Stimulated activated naive CD8-positive, alpha-beta T cell treated with anti-CD3 and anti-CD28 coated beads, Interleukin-15, amount 100 ng/mL, for 72 hours (primary cell): ENCODE measurements around the gene CCK.

Experiments
- ATAC-seq: fragments of 150-1000 bp; cut with Tn5 transposase; 2 replicates; pipeline ENCODE4 v1.10.0; 2021; ENCODE audit warnings: mild to moderate bottlenecking, moderate library complexity
- DNase-seq, 2 donors: peaks; one replicate each; pipeline ENCODE4 v3.0.0; 2021 to 2022
- H3K27ac Mint-ChIP-seq, 2 donors: one replicate each; pipeline ENCODE4 v1.8.0; 2022; ENCODE audit warnings: mild to moderate bottlenecking in 2 of 2, mixed read lengths in 2 of 2, moderate library complexity in 2 of 2
- H3K27me3 Mint-ChIP-seq: one replicate; pipeline ENCODE4 v1.8.0; 2022; ENCODE audit warnings: mixed read lengths
- H3K4me1 Mint-ChIP-seq: one replicate; pipeline ENCODE4 v1.8.0; 2022; ENCODE audit warnings: mild to moderate bottlenecking, mixed read lengths
- H3K4me3 Mint-ChIP-seq, 2 donors: one replicate each; pipeline ENCODE4 v1.8.0; 2022; ENCODE audit warnings: mild to moderate bottlenecking in 2 of 2, mixed read lengths in 2 of 2, moderate library complexity in 1 of 2
- H3K9me3 Mint-ChIP-seq, 2 donors: one replicate each; pipeline ENCODE4 v1.8.0; 2022; ENCODE audit warnings: mixed read lengths in 2 of 2

CCK gene

DNA sequence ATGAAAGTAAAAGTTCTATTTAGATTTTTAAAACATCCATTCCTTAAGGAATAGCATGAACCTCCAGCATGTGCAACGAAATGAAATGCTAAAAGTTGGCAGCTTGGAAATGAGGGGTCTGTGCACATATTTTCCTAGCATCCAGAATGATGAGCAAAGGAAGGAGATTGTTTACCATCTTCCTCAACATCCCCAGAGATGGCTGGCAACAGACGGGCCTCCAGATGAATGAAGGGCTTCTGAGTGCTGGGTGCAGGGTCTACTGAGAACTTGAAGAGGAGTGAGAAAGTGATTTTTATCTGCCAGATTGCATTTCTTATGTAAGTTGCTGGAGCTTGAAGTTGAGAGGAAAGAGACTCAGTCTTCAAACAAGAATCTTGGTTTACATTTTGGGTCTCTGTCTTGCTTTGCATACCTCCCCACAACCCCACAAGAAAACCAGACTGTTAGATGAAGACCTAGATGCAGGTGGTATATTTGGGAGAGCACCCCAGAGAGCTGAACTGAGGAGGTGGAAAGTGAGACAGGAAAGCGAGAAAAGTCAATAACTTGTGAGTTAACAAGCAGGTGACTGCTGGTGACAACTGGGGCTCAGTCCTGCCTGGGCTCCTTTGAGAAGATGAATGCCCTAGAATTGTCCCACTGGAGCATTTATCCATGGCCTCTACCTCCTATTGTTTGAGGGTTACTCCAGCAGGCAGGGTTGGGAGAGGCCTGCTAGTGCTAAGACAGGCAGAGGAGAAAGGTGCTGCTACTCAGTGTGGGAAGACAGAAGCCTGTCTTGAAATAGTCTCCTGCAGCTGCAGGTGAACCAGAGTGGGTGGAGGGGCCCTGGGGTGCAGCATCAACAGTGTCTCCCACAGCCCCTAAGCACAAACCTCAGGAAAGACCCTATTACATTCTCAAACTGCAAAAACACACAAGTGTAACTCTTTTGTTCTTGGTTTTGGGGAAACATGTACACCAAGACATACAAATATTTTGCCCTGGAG, 10.5 kb upstream of the CCK start:
- ATAC-seq (no peak), DNase-seq (no peak)
- Mint-ChIP-seq H3K9me3 (peaks cover 33 to 41% of the 10 kb centered on the region in 2 donors), H3K27ac (no peak overlapping the region), H3K27me3 (no peaks in the 10 kb centered on the region), H3K4me3 (no peak overlapping the region), H3K4me1 (peaks cover 8% of the 10 kb centered on the region)

DNA sequence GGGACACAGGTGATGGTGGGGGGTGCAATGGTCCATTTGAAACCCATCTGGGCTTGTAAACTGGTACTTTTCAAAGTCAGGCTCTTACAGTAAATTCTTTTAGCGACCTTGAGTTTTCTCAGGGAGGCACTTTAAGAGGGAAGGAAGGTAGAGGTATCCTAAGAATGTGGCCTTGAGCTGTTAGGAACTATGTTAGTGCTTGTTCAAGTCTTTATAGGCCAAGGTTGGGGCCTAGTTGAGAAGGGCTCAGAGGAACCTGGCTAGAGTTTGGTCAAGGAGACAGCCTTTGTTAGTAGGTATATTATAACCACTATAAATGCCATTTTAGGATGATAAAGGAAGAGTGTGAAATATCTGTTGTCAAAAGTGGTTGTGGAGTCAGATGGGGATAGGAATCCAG, 9.2 kb upstream of the CCK start:
- no peaks in the 10 kb centered on the region for H3K27me3 Mint-ChIP-seq
- DNase-seq (no peak), ATAC-seq (no peak)
- H3K27ac Mint-ChIP-seq: no peak overlapping the region
- peaks cover 32 to 33% of the 10 kb centered on the region in 2 donors for H3K9me3 Mint-ChIP-seq
- H3K4me3 Mint-ChIP-seq: no peak overlapping the region
- H3K4me1 Mint-ChIP-seq: peaks cover 8% of the 10 kb centered on the region

DNA sequence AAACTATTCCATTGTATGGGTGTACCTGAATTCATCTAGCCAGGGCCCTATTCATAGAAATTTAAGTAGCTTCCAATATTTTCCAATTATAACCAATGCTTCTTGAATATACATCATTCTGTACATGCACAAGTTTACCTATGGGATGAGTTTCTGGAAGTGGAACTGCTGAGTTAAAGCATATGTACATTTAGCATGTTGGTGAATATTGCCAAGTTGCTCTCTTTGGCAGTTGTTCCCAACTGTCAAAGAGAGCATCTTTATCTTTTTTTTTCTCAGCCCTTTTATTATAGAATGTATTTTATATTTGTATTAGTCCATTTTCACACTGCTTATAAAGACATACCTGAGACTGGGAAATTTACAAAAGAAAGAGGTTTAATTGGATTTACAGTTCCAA, 8.3 kb upstream of the CCK start:
- H3K27me3 Mint-ChIP-seq: peaks cover 6% of the 10 kb centered on the region
- peaks cover 8% of the 10 kb centered on the region for H3K4me1 Mint-ChIP-seq
- H3K4me3 Mint-ChIP-seq: no peak overlapping the region
- H3K27ac Mint-ChIP-seq: no peak overlapping the region
- DNase-seq (no peak), ATAC-seq (no peak)
- H3K9me3 Mint-ChIP-seq: peaks cover 23% of the 10 kb centered on the region in 2 donors

DNA sequence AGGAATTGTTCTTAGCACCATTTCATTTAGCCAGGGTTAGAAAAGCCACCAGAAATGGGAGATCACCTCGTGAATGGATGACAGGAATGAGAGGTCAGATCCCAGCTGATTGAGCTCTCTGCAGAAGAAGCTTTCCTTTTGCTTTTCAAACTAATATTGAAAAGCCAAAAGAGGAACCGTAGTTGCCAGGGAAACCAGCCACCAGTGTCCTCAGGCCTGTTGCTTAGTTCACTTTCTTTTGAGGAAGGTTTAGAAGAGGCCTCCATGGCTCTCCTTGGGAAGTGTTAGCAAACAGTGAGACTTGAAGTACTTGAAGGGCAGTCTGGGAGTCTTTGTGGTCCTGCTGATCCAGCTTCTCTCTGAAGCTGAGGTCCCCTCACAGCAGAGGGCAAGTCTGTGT, 7.4 kb upstream of the CCK start:
- peaks cover 11% of the 10 kb centered on the region for H3K27me3 Mint-ChIP-seq
- no peak overlapping the region for H3K27ac Mint-ChIP-seq
- H3K9me3 Mint-ChIP-seq: peaks cover 17% of the 10 kb centered on the region in 2 donors
- ATAC-seq (no peak), DNase-seq (no peak)
- H3K4me1 Mint-ChIP-seq: peaks cover 8% of the 10 kb centered on the region
- no peak overlapping the region for H3K4me3 Mint-ChIP-seq

DNA sequence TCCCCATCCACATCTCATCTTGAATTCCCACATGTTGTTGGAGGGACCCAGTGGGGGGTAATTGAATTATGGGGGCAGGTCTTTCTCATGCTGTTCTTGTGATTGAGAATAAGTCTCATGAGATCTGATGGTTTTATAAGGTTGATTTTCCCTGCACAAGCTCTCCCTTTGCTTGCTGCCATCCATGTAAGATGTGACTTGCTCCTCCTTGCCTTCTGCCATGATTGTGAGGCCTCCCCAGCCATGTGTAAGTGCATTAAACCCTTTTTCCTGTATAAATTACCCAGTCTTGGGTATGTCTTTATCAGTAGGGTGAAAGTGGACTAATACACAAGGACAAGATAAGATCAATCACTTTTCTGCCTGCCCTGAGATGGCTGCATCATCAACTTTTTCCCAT, 5.8 kb upstream of the CCK start:
- DNase-seq (no peak), ATAC-seq (no peak)
- Mint-ChIP-seq H3K4me3 (no peak overlapping the region), H3K27me3 (peaks cover 26% of the 10 kb centered on the region), H3K9me3 (peaks cover 15 to 17% of the 10 kb centered on the region in 2 donors), H3K27ac (no peak overlapping the region), H3K4me1 (peaks cover 7% of the 10 kb centered on the region)

DNA sequence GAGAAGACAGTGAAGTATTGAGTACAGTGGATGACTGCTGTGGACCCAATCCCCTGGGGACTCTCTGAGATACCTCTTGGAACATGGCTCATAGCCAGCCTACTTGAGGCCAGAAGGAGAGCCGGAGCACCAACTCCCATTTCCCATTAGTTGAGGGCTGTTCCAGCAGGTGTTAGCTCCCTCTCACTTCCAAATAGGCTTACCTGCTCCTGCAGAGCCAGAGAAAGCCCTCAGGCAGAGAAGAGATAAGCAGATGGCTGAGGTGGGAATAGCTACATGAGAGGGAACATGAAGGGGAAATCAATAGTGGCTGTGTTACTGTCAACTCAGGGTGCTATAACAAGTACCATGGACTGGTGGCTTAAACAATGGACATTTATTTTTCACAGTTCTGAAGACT, 4.6 kb upstream of the CCK start:
- Mint-ChIP-seq H3K4me1 (peaks cover 2% of the 10 kb centered on the region), H3K4me3 (no peak overlapping the region), H3K9me3 (peaks cover 15 to 17% of the 10 kb centered on the region in 2 donors), H3K27me3 (peaks cover 37% of the 10 kb centered on the region), H3K27ac (no peak overlapping the region)
- DNase-seq: no peak
- ATAC-seq: no peak

DNA sequence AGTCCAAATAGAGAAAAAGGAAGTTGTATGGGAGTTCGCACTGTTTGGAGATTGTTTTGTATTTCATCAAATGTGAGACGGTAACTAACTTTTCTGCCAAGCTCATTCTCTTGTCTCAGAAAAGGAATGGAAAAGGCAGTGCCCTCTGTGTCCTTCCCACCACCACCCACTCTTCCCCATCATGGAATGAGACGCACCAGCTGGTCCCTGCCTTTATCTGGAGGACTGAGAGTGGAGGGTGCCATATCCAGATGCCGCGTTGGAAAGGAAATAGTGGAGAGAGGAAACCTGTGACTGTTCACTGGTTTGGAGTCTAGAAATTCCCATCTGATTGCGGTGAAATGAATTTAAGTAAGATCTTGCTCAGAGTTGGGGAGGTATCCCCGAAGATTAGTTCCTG, 3.7 kb upstream of the CCK start:
- H3K27ac Mint-ChIP-seq: no peak overlapping the region
- peaks cover 11% of the 10 kb centered on the region for H3K4me1 Mint-ChIP-seq
- DNase-seq (no peak), ATAC-seq (no peak)
- peaks cover 10 to 17% of the 10 kb centered on the region in 2 donors for H3K9me3 Mint-ChIP-seq
- H3K4me3 Mint-ChIP-seq: no peak overlapping the region
- H3K27me3 Mint-ChIP-seq: peaks cover 46% of the 10 kb centered on the region

DNA sequence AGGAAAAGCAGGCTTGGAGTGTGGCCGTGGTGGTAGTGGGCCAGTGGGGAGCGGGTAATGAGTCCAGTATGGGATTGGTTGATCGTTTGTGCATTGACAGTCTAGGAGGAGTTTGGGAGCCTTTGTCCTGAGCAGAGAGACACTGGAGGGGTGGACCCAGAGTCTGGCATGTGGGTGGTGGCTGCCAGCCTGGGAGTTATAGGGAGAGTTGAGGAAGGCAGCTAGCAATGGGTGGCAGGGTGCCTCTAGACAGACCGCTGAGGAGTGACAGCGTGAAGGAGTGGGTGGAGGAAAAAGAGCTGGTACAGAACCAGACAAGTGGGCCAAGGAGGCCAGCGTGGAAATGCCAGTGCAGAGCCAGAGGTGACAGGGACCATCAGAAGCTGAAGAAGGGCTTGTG, 1.9 kb upstream of the CCK start:
- Mint-ChIP-seq H3K27me3 (peaks cover 63% of the 10 kb centered on the region), H3K9me3 (peaks cover 10 to 17% of the 10 kb centered on the region in 2 donors), H3K4me1 (peaks cover 28% of the 10 kb centered on the region), H3K27ac (no peak overlapping the region), H3K4me3 (no peak overlapping the region)
- DNase-seq (no peak), ATAC-seq (no peak)

DNA sequence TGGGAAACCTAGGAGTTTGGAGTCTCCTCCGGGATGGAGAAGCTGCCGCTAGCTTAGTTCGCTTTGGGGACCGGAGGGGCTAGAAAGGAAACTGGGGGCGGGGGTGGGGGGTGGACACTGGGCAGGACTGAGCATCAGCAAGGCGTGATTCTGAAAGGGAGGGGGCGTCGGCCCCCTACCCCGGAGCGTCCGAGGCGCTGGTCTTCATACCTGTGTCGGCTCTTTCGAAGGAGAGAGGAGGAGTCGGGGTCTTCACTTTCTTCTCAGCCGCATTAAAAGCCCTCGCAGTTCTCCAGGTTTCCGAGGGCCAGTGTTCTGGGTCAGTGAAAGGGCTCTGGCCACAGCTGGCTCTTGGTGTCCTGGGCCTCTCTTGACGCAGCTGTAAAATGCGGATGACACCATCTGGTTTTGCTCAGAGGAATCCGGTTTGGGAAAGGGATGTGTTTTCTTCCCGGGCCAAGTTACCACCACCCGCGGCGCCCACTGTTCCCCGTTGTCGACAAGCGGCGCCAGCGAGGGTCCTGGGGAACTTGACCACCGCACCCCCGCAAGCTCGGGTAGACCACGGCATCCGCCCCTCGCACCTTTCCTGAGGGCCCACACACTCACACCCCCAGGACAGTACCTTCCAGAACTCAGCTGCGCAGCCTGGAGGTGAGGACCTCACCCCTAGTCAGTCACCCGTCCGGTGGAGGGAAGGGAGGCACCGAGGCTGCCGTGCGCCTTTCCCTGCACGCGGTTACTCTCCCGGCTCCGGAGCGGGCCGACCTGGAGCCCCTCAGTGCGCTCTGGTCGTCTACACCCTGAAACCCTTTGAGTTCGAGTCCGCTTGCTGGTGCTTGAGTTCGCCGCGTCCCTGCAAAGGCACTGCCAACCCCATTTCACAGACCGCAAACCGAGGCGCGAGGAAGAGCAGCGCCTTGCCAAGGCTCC, 660 bp downstream of the CCK start:
- Mint-ChIP-seq H3K4me1 (peaks cover 28% of the 10 kb centered on the region), H3K9me3 (peaks cover 0 to under 1% of the 10 kb centered on the region in 2 donors), H3K27me3 (peaks cover 84% of the 10 kb centered on the region), H3K27ac (no peak overlapping the region), H3K4me3 (peak overlapping the region in 1 of 2 donors; percentile 77)
- no peak for DNase-seq
- ATAC-seq: no peak

DNA sequence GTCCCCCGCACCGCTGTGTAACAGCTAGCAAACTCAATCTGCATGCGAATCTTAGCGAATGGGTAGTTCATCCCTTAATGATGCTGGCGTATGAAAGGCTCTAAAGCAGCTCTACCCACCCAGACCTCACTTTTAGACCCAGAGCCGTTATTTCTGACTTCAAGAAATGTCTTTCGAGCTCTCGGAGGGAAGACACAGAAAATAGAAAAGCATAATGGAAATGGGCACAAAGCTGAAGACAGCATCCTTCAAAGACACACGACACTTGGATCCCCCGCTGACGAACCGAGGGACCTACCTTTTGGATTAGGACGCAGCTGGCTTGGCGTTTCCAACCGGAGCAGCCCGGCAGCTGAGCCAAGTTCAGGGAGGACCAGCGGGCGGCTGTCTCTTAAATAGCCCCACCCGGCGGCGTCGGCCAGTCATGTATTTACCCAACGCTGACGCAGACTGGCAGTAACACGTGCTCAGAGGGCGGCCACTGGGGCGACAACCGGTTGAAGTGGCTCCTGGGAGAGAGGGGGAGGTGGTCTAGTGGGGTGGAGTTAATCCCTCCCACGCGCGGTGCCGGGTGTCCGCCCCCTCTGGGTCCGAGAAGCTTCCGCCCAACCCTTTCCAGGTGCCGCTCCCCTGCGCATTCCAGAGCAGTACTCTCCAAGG, 1.5 kb downstream of the CCK start:
- H3K4me3 Mint-ChIP-seq: peak overlapping the region; percentile 76 to 77
- peak in 1 of 2 donors; percentile 34 for DNase-seq
- H3K4me1 Mint-ChIP-seq: peaks cover 28% of the 10 kb centered on the region
- no peaks in the 10 kb centered on the region for H3K9me3 Mint-ChIP-seq
- peaks cover 89% of the 10 kb centered on the region for H3K27me3 Mint-ChIP-seq
- H3K27ac Mint-ChIP-seq: no peak overlapping the region
- peak; percentile 78 for ATAC-seq

DNA sequence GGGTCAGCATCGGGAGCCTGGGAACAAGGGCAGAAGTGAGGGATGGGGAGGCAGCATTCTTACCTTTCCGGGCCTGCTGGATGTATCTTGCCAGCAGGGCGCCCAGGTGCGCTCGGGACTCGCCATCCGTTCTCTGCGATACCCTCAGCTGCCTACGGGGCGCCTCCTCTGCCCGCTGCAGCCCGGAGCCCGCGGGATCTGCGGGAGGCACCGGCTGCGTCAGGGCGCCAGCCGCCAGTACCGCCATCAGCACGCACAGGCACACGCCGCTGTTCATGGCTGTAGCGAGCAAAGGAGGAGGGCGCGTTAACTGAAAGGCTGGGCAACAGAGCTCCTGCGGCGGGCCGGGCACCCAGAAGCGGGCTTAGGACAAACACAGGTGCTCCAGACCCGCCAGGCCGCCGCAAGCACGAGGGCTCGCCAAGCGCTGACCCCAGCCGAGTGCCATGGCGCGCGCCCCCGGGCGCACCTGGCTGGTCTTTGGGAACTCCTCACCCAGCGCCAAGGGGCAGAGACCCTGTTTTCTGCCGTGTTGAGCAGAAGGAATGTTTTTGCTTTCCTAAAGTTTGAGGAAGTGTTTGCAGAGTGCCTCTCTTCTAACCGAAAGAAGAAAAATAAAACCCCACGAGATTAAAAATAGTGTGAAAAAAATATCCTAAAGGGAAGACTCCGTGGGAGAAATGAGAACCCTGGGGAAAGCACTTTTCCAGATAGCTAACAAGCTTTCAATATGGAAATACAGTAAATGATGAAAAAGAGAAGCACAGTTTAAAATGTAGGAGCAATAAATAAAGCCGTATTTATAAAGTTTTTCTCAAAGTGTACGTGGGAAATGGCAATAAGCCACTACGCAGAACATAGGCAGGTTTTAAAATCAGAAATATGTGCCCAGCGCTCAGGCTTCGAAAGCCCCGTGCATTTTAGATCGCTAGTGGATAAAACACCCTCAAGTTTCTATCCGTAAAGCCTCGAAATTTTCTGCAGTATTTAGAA, 2.3 kb downstream of the CCK start:
- H3K9me3 Mint-ChIP-seq: no peaks in the 10 kb centered on the region
- peaks cover 90% of the 10 kb centered on the region for H3K27me3 Mint-ChIP-seq
- peaks cover 28% of the 10 kb centered on the region for H3K4me1 Mint-ChIP-seq
- DNase-seq: peak in 1 of 2 donors; percentile 45
- ATAC-seq: peak; percentile 82
- peak overlapping the region; percentile 60 to 76 for H3K4me3 Mint-ChIP-seq
- H3K27ac Mint-ChIP-seq: no peak overlapping the region

DNA sequence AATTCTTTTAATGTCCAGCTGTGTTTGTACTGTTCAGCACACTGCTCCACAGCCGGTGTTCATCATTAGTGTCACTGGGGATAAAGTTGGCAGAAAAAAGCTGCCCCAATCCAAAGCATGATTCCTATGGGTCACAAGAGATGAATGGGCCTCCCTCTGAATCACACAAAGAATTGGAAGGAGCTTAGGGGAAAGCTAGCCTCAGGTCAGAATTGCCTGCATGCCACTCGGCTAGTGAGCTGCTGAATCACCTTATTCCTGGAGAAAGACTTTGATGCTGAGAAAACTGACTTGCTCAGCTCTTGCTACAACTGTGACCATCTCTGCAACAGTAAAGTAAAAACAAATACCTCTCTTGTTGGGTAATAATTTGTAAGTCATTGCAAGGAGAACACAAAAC, 3.5 kb downstream of the CCK start:
- Mint-ChIP-seq H3K9me3 (no peaks in the 10 kb centered on the region), H3K4me1 (peaks cover 28% of the 10 kb centered on the region), H3K27me3 (peaks cover 92% of the 10 kb centered on the region), H3K27ac (no peak overlapping the region), H3K4me3 (no peak overlapping the region)
- ATAC-seq (no peak), DNase-seq (no peak)

DNA sequence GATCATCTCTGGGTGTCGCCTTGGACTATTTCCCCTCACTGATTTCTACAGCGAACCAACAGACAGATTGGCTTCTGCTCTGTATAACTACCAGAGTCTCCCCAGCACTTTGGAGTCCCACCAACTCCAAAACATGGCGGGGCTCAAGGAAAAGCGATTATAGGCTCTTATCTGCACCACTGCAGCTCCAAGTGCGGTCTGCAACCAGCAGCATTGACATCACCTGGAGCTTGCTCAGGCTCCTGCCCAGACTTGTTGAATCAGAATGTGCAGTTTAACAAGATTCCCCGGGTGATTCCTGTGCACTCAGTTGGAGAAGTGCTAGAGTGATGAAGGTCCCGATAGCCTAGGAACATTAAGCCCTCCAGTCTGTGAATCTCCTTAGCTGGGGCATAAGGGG, 9.0 kb downstream of the CCK start:
- no peak for DNase-seq
- no peak overlapping the region for H3K4me3 Mint-ChIP-seq
- H3K27ac Mint-ChIP-seq: no peak overlapping the region
- H3K9me3 Mint-ChIP-seq: no peaks in the 10 kb centered on the region
- H3K27me3 Mint-ChIP-seq: peaks cover 60% of the 10 kb centered on the region
- H3K4me1 Mint-ChIP-seq: peaks cover 22% of the 10 kb centered on the region
- ATAC-seq: no peak

DNA sequence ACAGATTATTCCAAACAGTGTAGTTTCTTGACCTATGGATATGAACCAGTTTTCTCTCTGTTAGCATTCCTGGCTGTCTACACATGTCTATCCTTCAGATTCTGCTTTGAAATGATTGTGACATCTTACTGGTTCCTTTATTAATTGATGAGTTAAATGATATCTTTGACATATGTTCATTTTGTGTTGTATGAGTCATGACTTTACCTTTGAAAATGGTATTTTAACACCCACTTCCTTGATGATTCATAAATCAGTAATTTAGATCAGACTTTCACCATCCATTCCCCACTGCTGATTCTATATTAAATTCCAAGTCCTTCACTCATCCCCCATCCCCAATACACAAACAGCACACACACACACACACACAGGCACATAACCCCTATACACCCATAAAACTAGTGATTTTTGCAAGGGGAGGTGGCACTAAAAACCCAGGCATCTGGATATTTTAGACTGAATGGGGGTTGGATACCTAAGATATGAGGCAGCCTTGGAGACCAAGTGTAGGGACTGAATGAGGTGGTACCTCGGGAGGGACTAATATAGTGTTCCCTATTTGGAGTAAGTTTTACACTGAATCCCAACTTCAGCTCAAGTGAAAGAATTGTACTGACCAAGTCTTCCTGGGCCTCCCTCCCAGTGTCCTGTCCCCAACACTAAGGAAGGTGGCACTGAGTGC, 9.7 kb downstream of the CCK start:
- H3K27me3 Mint-ChIP-seq: peaks cover 54% of the 10 kb centered on the region
- ATAC-seq (peak; percentile 83), DNase-seq (no peak)
- H3K4me3 Mint-ChIP-seq: no peak overlapping the region
- H3K9me3 Mint-ChIP-seq: no peaks in the 10 kb centered on the region
- no peak overlapping the region for H3K27ac Mint-ChIP-seq
- peaks cover 22% of the 10 kb centered on the region for H3K4me1 Mint-ChIP-seq
